Measurements from ENCODE around the gene SHISA6.

SHISA6 gene

GRCh38 chr17:11608396-11608795 lies 367.4 kb downstream of the SHISA6 start:
- DNase-seq (ENCODE audit: extremely low spot score): no peak
- POLR2A ChIA-PET: no interaction called here
- CTCF ChIA-PET: no interaction called here
- no peak for TF ChIP-seq CTCF (IDR thresholded peaks at IDR 0.05; ENCODE audit: control extremely low read depth, extremely low read depth, low read depth, missing control alignments)

- ChIA-PET CTCF (interaction anchor here (1.0 kb wide), 1 partner anchor 10 kb away, joined by 3 read pairs; no protein-coding TSS in a partner anchor), POLR2A (no interaction called here)
- TF ChIP-seq CTCF (IDR thresholded peaks at IDR 0.05; ENCODE audit: control extremely low read depth, extremely low read depth, low read depth, missing control alignments): no peak
- no peak for DNase-seq (ENCODE audit: extremely low spot score)
Measured at GRCh38 chr17:11610999-11611566, 370.1 kb downstream of the SHISA6 start.

GRCh38 chr17:11612956-11613355 lies 371.9 kb downstream of the SHISA6 start:
- ChIA-PET POLR2A (no interaction called here), CTCF (no interaction called here)
- no peak for DNase-seq (ENCODE audit: extremely low spot score)
- no peak for TF ChIP-seq CTCF (IDR thresholded peaks at IDR 0.05; ENCODE audit: control extremely low read depth, extremely low read depth, low read depth, missing control alignments)

Measured in GM10248 (cell line).